Measurements from ENCODE around the gene DHX9. TPM values are rescaled to one million over a fixed set of nuclear protein-coding genes. Genes with fewer than 3 reads are reported as not detected.

The DHX9 gene
- polyA plus RNA-seq, 1 donor from 2014 or later = 193 TPM

- Histone ChIP-seq H3K4me3 (ENCODE audit: low read length) (no peak overlapping the region), H3K27ac (ENCODE audit: low read length) (no peak overlapping the region), H3K9me2 (ENCODE audit: insufficient read depth, low read length) (no peaks in the 10 kb centered on the region), H3K9me3 (ENCODE audit: low read length) (no peaks in the 10 kb centered on the region), H3K4me2 (ENCODE audit: low read length) (no peak overlapping the region), H4K20me1 (ENCODE audit: insufficient read depth) (no peaks in the 10 kb centered on the region), H3K79me2 (replicated peaks; ENCODE audit: insufficient read depth, low read length) (no peaks in the 10 kb centered on the region), H2AFZ (ENCODE audit: low read depth, low read length) (no peak overlapping the region), H3K9ac (ENCODE audit: low read length) (no peak overlapping the region), H3K36me3 (ENCODE audit: insufficient read depth, low read length) (peaks cover 44% of the 10 kb centered on the region), H3F3A (ENCODE audit: insufficient read depth, low read length, poor library complexity, severe bottlenecking) (no peaks in the 10 kb centered on the region), H3K27me3 (ENCODE audit: insufficient read depth, low read depth, low read length) (no peaks in the 10 kb centered on the region)
- TF ChIP-seq MXI1 (conservative IDR thresholded peaks at IDR 0.05; ENCODE audit: poor library complexity, severe bottlenecking) (no peak), RAD21 (conservative IDR thresholded peaks at IDR 0.05) (no peak), POLR2AphosphoS5 (IDR thresholded peaks at IDR 0.05) (no peak), TAF1 (IDR thresholded peaks at IDR 0.05; ENCODE audit: low read depth) (no peak), EZH2 (IDR thresholded peaks at IDR 0.05; ENCODE audit: borderline replicate concordance, insufficient read depth, low read length, poor library complexity, severe bottlenecking) (no peak), EP300 (conservative IDR thresholded peaks at IDR 0.05; ENCODE audit: poor library complexity, severe bottlenecking) (no peak), SMC3 (conservative IDR thresholded peaks at IDR 0.05; ENCODE audit: poor library complexity) (no peak)
- TF ChIP-seq, protein P1, sequence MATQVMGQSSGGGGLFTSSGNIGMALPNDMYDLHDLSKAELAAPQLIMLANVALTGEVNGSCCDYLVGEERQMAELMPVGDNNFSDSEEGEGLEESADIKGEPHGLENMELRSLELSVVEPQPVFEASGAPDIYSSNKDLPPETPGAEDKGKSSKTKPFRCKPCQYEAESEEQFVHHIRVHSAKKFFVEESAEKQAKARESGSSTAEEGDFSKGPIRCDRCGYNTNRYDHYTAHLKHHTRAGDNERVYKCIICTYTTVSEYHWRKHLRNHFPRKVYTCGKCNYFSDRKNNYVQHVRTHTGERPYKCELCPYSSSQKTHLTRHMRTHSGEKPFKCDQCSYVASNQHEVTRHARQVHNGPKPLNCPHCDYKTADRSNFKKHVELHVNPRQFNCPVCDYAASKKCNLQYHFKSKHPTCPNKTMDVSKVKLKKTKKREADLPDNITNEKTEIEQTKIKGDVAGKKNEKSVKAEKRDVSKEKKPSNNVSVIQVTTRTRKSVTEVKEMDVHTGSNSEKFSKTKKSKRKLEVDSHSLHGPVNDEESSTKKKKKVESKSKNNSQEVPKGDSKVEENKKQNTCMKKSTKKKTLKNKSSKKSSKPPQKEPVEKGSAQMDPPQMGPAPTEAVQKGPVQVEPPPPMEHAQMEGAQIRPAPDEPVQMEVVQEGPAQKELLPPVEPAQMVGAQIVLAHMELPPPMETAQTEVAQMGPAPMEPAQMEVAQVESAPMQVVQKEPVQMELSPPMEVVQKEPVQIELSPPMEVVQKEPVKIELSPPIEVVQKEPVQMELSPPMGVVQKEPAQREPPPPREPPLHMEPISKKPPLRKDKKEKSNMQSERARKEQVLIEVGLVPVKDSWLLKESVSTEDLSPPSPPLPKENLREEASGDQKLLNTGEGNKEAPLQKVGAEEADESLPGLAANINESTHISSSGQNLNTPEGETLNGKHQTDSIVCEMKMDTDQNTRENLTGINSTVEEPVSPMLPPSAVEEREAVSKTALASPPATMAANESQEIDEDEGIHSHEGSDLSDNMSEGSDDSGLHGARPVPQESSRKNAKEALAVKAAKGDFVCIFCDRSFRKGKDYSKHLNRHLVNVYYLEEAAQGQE (IDR thresholded peaks at IDR 0.05; ENCODE audit: borderline replicate concordance) = no peak
- TF ChIP-seq, protein P2, sequence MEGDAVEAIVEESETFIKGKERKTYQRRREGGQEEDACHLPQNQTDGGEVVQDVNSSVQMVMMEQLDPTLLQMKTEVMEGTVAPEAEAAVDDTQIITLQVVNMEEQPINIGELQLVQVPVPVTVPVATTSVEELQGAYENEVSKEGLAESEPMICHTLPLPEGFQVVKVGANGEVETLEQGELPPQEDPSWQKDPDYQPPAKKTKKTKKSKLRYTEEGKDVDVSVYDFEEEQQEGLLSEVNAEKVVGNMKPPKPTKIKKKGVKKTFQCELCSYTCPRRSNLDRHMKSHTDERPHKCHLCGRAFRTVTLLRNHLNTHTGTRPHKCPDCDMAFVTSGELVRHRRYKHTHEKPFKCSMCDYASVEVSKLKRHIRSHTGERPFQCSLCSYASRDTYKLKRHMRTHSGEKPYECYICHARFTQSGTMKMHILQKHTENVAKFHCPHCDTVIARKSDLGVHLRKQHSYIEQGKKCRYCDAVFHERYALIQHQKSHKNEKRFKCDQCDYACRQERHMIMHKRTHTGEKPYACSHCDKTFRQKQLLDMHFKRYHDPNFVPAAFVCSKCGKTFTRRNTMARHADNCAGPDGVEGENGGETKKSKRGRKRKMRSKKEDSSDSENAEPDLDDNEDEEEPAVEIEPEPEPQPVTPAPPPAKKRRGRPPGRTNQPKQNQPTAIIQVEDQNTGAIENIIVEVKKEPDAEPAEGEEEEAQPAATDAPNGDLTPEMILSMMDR (IDR thresholded peaks at IDR 0.05; ENCODE audit: poor library complexity, severe bottlenecking) = no peak
Observed at GRCh38 chr1:182877331-182877730, 38.2 kb downstream of the DHX9 start.

DNA sequence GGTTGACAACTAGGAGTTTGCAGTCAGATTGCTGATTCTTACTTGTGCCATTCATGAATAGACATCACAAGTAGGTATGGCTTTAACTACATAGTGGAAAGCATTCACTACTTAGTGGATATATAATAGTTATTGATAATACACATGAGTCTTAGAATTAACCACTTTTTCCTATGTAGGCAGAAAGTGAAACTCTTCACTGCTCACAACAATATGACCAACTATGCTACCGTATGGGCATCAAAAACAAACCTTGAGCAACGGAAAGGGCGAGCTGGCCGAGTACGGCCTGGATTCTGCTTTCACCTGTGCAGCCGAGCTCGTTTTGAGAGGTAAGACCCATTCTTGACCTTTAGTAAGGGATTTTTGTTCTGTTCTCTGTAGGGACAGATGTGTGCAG is 38.7 kb downstream of the DHX9 start:
- H3K27me3 ChIP-seq (ENCODE audit: insufficient read depth, low read depth, low read length) = no peaks in the 10 kb centered on the region
- H3K9me3 ChIP-seq (ENCODE audit: low read length) = no peaks in the 10 kb centered on the region
- H3K79me2 ChIP-seq (replicated peaks; ENCODE audit: insufficient read depth, low read length) = no peaks in the 10 kb centered on the region
- no peak overlapping the region for H3K4me2 ChIP-seq (ENCODE audit: low read length)
- no peaks in the 10 kb centered on the region for H4K20me1 ChIP-seq (ENCODE audit: insufficient read depth)
- H3K36me3 ChIP-seq (ENCODE audit: insufficient read depth, low read length) = peaks cover 43% of the 10 kb centered on the region
- no peak overlapping the region for H3K27ac ChIP-seq (ENCODE audit: low read length)
- no peak overlapping the region for H2AFZ ChIP-seq (ENCODE audit: low read depth, low read length)
- no peak overlapping the region for H3K9ac ChIP-seq (ENCODE audit: low read length)
- H3K9me2 ChIP-seq (ENCODE audit: insufficient read depth, low read length) = no peaks in the 10 kb centered on the region
- H3K4me3 ChIP-seq (ENCODE audit: low read length) = no peak overlapping the region
- TF ChIP-seq TAF1 (IDR thresholded peaks at IDR 0.05; ENCODE audit: low read depth) (no peak), SMC3 (conservative IDR thresholded peaks at IDR 0.05; ENCODE audit: poor library complexity) (no peak), RAD21 (conservative IDR thresholded peaks at IDR 0.05) (no peak), EZH2 (IDR thresholded peaks at IDR 0.05; ENCODE audit: borderline replicate concordance, insufficient read depth, low read length, poor library complexity, severe bottlenecking) (no peak), POLR2AphosphoS5 (IDR thresholded peaks at IDR 0.05) (no peak), EP300 (conservative IDR thresholded peaks at IDR 0.05; ENCODE audit: poor library complexity, severe bottlenecking) (no peak)
- TF ChIP-seq, protein P1 (IDR thresholded peaks at IDR 0.05; ENCODE audit: borderline replicate concordance) = no peak
- TF ChIP-seq, protein P2 (IDR thresholded peaks at IDR 0.05; ENCODE audit: poor library complexity, severe bottlenecking) = no peak
- H3F3A ChIP-seq (ENCODE audit: insufficient read depth, low read length, poor library complexity, severe bottlenecking) = no peaks in the 10 kb centered on the region
